WTC11 (cell line): ENCODE data around the gene APBB3.

ENCODE experiments used
- ETV6 ChIP-seq: sonication (generic); formaldehyde crosslinking; IDR thresholded peaks from 2 replicates; pipeline ENCODE4 v1.8.1; 2022; ENCODE audit warnings: mild to moderate bottlenecking, missing genetic modification reagents
- IRF1 ChIP-seq: sonication (generic); formaldehyde crosslinking; IDR thresholded peaks from 2 replicates; pipeline ENCODE4 v1.8.0; 2023; ENCODE audit warnings: missing genetic modification reagents
- IRF2 ChIP-seq: sonication (generic); formaldehyde crosslinking; IDR thresholded peaks from 2 replicates; pipeline ENCODE4 v1.8.0; 2022; ENCODE audit warnings: low read depth, missing genetic modification reagents, borderline replicate concordance
- MAX ChIP-seq: sonication (generic); formaldehyde crosslinking; IDR thresholded peaks from 2 replicates; pipeline ENCODE4 v1.8.0; 2022; ENCODE audit warnings: mild to moderate bottlenecking, missing genetic modification reagents
- MYBL2 ChIP-seq: sonication (generic); formaldehyde crosslinking; IDR thresholded peaks from 2 replicates; pipeline ENCODE4 v1.8.1; 2023; ENCODE audit warnings: mild to moderate bottlenecking, moderate library complexity, missing genetic modification reagents
- NFYB ChIP-seq: sonication (generic); formaldehyde crosslinking; conservative IDR thresholded peaks from 2 replicates; pipeline ENCODE4 v1.8.0; 2022; ENCODE audit warnings: low read depth, missing genetic modification reagents
- NR1H2 ChIP-seq: sonication (generic); formaldehyde crosslinking; IDR thresholded peaks from 2 replicates; pipeline ENCODE4 v1.9.0; 2021; ENCODE audit warnings: mild to moderate bottlenecking, moderate library complexity, missing genetic modification reagents
- TP53 ChIP-seq: sonication (generic); formaldehyde crosslinking; IDR thresholded peaks from 2 replicates; pipeline ENCODE4 v1.8.1; 2023; ENCODE audit warnings: mild to moderate bottlenecking, missing genetic modification reagents
- ZNF263 ChIP-seq: sonication (generic); formaldehyde crosslinking; IDR thresholded peaks from 2 replicates; pipeline ENCODE4 v1.8.1; 2022; ENCODE audit warnings: low read depth, mild to moderate bottlenecking, moderate library complexity, missing genetic modification reagents
- ZNF396 ChIP-seq: fragments of 250-450 bp; sonication (Bioruptor Pico); IDR thresholded peaks from 2 replicates; pipeline ENCODE4 v1.8.0; 2021; ENCODE audit warnings: mild to moderate bottlenecking, moderate library complexity, borderline replicate concordance
- TF ChIP-seq, protein P1 (sequence below): fragments of 200-600 bp; IDR thresholded peaks from 2 replicates; pipeline ENCODE4 v1.8.0; 2022; ENCODE audit warnings: antibody characterized with exemption

GRCh38 chr5:140549237-140550144 is 14.9 kb downstream of the APBB3 start:
- TF ChIP-seq, protein P1, sequence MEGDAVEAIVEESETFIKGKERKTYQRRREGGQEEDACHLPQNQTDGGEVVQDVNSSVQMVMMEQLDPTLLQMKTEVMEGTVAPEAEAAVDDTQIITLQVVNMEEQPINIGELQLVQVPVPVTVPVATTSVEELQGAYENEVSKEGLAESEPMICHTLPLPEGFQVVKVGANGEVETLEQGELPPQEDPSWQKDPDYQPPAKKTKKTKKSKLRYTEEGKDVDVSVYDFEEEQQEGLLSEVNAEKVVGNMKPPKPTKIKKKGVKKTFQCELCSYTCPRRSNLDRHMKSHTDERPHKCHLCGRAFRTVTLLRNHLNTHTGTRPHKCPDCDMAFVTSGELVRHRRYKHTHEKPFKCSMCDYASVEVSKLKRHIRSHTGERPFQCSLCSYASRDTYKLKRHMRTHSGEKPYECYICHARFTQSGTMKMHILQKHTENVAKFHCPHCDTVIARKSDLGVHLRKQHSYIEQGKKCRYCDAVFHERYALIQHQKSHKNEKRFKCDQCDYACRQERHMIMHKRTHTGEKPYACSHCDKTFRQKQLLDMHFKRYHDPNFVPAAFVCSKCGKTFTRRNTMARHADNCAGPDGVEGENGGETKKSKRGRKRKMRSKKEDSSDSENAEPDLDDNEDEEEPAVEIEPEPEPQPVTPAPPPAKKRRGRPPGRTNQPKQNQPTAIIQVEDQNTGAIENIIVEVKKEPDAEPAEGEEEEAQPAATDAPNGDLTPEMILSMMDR, result no peak
- no peak for TF ChIP-seq ZNF396
- TF ChIP-seq ZNF263 (CRISPR knock-in tag), result no peak
- no peak for TF ChIP-seq TP53
- TF ChIP-seq NR1H2, result no peak
- no peak for TF ChIP-seq IRF2 (CRISPR knock-in tag)
- no peak for TF ChIP-seq NFYB (CRISPR knock-in tag)
- no peak for TF ChIP-seq MYBL2 (CRISPR knock-in tag)
- no peak for TF ChIP-seq IRF1
- no peak for TF ChIP-seq MAX (CRISPR knock-in tag)
- no peak for TF ChIP-seq ETV6 (CRISPR knock-in tag)
